Upper lobe of right lung (tissue), 1 donor: Measurements from ENCODE around the gene ITSN1. TPM values are rescaled to one million over a fixed set of nuclear protein-coding genes. Genes with fewer than 3 reads are reported as not detected.
"Not testable (repeated sequence)": the region's sequence is repeated elsewhere in the genome, so short reads cannot be mapped to it uniquely, and the experiment has no call there.

Source experiments
- ATAC-seq: fragments of 200-7000 bp; cut with Tn5 transposase; one replicate; pipeline ENCODE4 v1.9.1; 2020; ENCODE audit warnings: mild to moderate bottlenecking, moderate library complexity
- DNase-seq: peaks from one replicate; pipeline ENCODE4 v3.0.0-alpha.2; 2020
- H3K27ac ChIP-seq: fragments of 200-600 bp; one replicate; pipeline ENCODE4 v1.8.0; 2022
- H3K27me3 ChIP-seq: fragments of 200-600 bp; one replicate; pipeline ENCODE4 v1.8.0; 2022; ENCODE audit warnings: mild to moderate bottlenecking
- H3K36me3 ChIP-seq: fragments of 200-600 bp; one replicate; pipeline ENCODE4 v1.8.0; 2022
- H3K4me1 ChIP-seq: fragments of 200-600 bp; one replicate; pipeline ENCODE4 v1.8.0; 2022
- H3K4me3 ChIP-seq: fragments of 200-600 bp; one replicate; pipeline ENCODE4 v1.8.0; 2022; ENCODE audit warnings: mild to moderate bottlenecking
- H3K9me3 ChIP-seq: fragments of 200-600 bp; one replicate; pipeline ENCODE4 v1.8.0; 2022
- intact Hi-C: fragments of 100-400 bp; cut with DNase I; formaldehyde crosslinking; loops from one replicate; pipeline ENCODE4 v1.11.0; 2022
- total RNA-seq: library from RNA; stranded (reverse); fragmentation: NEBNext Ultra II Directional; extraction: Animal tissue kit (Norgen Biotek cat#: 25700); gene quantifications from one replicate; pipeline ENCODE4 v1.2.1, GENCODE V29; 2021
- TF ChIP-seq, protein P1 (sequence below): fragments of 200-600 bp; IDR thresholded peaks from one replicate; pipeline ENCODE4 v1.8.0; 2022; ENCODE audit warnings: antibody characterized with exemption
- donor health status: DM: no; HTN: yes; CAD: no; lungs with severe emphysema.

The ITSN1 gene
- total RNA-seq, 1 donor from 2014 or later: 32.0 TPM

DNA sequence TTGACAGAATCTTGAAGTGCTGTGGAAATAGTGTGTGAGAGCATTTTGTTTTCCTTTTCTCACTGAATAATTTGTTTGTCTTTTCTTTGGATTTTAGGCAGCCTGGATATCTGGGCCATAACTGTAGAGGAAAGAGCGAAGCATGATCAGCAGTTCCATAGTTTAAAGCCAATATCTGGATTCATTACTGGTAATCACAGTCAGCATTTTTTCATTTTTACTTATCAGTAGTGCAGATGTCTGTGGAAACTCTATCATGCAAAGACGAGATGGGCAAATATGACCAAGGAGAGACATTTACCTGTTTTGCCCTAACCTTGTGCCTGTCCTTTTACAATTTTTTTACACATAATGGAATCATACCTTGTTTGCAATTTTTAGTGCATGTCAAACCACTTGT, 78.8 kb downstream of the ITSN1 start:
- Histone ChIP-seq H3K27me3 (no peaks in the 10 kb centered on the region), H3K4me1 (no peaks in the 10 kb centered on the region), H3K36me3 (peaks cover 11% of the 10 kb centered on the region), H3K27ac (no peak overlapping the region), H3K4me3 (no peak overlapping the region), H3K9me3 (no peaks in the 10 kb centered on the region)
- TF ChIP-seq, protein P1, sequence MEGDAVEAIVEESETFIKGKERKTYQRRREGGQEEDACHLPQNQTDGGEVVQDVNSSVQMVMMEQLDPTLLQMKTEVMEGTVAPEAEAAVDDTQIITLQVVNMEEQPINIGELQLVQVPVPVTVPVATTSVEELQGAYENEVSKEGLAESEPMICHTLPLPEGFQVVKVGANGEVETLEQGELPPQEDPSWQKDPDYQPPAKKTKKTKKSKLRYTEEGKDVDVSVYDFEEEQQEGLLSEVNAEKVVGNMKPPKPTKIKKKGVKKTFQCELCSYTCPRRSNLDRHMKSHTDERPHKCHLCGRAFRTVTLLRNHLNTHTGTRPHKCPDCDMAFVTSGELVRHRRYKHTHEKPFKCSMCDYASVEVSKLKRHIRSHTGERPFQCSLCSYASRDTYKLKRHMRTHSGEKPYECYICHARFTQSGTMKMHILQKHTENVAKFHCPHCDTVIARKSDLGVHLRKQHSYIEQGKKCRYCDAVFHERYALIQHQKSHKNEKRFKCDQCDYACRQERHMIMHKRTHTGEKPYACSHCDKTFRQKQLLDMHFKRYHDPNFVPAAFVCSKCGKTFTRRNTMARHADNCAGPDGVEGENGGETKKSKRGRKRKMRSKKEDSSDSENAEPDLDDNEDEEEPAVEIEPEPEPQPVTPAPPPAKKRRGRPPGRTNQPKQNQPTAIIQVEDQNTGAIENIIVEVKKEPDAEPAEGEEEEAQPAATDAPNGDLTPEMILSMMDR: no peak
- intact Hi-C loops: no loop called here
- DNase-seq (no peak), ATAC-seq (no peak)

DNA sequence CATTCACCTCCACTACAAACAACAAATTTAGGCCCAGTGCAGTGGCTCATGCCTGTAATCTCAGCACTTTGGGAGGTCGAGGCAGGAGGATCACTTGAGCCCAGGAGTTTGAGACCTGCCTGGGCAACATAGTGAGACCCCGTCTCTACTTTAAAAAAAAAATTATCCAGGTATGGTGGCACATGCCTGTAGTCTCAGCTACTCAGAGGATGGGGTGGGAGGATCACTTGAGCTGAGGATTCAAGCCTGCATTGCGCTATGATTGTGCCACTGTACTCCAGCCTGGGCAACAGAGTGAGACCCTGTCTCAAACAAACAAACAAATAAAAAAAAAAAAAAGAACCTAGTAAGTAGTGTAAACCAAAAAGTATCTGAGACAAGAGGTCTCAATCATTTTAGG, 86.8 kb downstream of the ITSN1 start:
- H3K36me3 ChIP-seq, H3K27me3 ChIP-seq, H3K4me1 ChIP-seq, DNase-seq, H3K9me3 ChIP-seq, H3K4me3 ChIP-seq, ATAC-seq, intact Hi-C loops, H3K27ac ChIP-seq: not testable (repeated sequence)

DNA sequence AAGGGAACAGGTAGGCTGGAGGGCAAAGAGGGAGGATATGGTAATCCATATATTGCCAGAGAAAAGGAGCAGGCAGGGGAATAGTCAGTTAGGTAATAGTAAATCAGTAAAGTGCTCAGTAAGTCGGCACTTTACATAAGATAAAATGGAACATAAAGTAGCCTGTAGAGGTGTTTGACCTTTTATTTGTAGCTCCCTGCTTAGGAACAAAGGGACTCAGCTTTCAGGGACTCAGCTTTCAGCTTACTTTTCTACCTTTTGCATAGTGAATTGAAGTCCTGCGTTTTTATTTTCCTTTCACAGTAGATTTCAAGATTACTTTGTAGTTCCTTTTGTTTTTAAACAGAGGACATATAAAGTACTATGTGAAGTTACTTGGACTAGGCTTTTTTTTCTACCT, 87.3 kb downstream of the ITSN1 start:
- no peak for DNase-seq
- no peaks in the 10 kb centered on the region for H3K36me3 ChIP-seq
- no peaks in the 10 kb centered on the region for H3K4me1 ChIP-seq
- no peak for ATAC-seq
- H3K9me3 ChIP-seq: no peaks in the 10 kb centered on the region
- H3K27ac ChIP-seq: no peak overlapping the region
- TF ChIP-seq, protein P1: no peak
- intact Hi-C loops: no loop called here
- no peaks in the 10 kb centered on the region for H3K27me3 ChIP-seq
- H3K4me3 ChIP-seq: no peak overlapping the region

DNA sequence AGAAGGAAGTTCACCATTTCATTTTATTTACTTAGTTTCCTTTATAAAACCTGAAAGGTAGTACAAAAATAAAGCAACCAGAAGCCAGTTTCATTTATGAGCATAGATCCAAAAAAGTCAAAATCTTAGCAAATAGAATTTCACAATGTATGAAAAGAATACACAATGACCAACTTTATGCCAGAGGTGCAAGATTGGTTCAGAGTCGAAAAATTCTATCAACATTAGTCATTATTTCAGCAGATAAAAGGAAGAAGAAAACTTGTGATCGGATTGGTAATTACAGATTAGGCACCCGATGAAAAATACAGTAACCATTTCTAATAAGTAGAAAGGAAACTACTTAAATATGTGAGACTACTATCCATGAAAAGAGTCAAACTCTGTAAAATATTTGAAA, 89.1 kb downstream of the ITSN1 start:
- intact Hi-C loops: no loop called here
- H3K4me1 ChIP-seq: no peaks in the 10 kb centered on the region
- no peaks in the 10 kb centered on the region for H3K27me3 ChIP-seq
- H3K9me3 ChIP-seq: no peaks in the 10 kb centered on the region
- no peak overlapping the region for H3K4me3 ChIP-seq
- ATAC-seq (no peak), DNase-seq (no peak)
- TF ChIP-seq, protein P1: no peak
- H3K27ac ChIP-seq: no peak overlapping the region
- peaks cover 10% of the 10 kb centered on the region for H3K36me3 ChIP-seq

- Histone ChIP-seq H3K27me3 (no peaks in the 10 kb centered on the region), H3K4me3 (no peak overlapping the region), H3K27ac (no peak overlapping the region), H3K4me1 (no peaks in the 10 kb centered on the region), H3K9me3 (no peaks in the 10 kb centered on the region), H3K36me3 (peaks cover 10% of the 10 kb centered on the region)
- TF ChIP-seq, protein P1: no peak
- no peak for DNase-seq
- intact Hi-C loops: no loop called here
- ATAC-seq: no peak
Observed at GRCh38 chr21:33732038-33732437, 89.7 kb downstream of the ITSN1 start.

DNA sequence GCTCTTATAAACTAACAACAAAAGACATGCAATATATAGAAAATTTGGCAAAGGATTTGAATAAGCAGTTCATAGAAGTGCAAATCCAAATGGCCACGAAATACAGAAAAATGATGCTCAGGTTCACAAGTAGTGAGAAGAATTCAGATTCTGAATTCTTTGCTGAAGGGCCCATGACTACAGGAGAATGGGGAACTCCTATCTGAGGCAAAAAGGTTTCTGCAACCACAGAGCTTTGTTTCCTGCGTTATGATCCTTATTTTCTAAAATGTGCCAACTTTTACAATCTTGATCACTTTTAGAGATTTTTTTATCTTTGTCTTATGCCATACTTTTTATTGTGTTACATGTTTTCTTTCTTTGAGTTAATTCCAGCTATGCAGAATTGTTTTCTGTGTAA, 91.3 kb downstream of the ITSN1 start:
- Histone ChIP-seq H3K4me3 (no peak overlapping the region), H3K4me1 (no peaks in the 10 kb centered on the region), H3K9me3 (no peaks in the 10 kb centered on the region), H3K27ac (no peak overlapping the region), H3K36me3 (peaks cover 10% of the 10 kb centered on the region), H3K27me3 (no peaks in the 10 kb centered on the region)
- TF ChIP-seq, protein P1: no peak
- no peak for DNase-seq
- no peak for ATAC-seq
- intact Hi-C loops: no loop called here
